Astrocyte of the hippocampus (primary cell): ENCODE measurements around the gene RPTOR.
A peak's percentile ranks its signal among the peaks of the same experiment; 100 is the strongest.

Experiments used
- DNase-seq: peaks from one replicate; pipeline ENCODE4 v3.0.0; 2011; ENCODE audit warnings: low read depth, low spot score

Gene RPTOR

DNA sequence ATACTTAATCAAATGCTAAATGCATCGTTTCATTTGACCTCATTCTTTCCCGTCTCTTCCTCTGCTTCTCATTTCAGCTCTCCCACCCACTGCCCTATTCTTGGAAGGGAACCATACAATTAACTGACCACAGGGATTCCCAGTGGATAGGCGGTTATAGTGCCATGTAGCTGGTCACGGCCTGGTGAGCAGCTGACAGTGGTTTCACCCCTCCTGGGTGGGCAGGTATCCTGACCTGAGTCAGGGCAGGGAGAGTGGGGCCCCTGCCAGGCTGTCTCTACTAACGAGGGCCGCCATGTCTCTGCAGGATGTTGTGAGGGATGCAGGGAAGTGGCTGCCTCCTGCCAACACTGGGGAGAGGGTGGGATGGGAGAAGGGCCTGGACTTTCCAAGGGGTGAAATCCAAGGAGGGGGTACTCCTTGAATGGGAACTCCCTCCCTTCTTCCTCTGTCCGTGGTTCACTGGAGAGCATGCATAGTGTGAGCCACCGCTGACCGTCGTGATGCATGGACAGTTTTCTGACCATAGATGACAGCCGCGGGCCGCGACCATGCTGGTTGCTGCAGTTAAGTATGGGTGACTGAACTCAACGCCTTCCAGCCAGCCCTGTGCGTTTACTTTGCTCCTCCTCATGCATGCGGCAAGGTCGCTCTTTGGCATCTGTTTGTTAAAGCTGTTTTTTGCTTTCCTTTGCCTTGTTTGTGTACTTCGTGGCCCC lies 95.9 kb downstream of the RPTOR start:
- no peak for DNase-seq

DNA sequence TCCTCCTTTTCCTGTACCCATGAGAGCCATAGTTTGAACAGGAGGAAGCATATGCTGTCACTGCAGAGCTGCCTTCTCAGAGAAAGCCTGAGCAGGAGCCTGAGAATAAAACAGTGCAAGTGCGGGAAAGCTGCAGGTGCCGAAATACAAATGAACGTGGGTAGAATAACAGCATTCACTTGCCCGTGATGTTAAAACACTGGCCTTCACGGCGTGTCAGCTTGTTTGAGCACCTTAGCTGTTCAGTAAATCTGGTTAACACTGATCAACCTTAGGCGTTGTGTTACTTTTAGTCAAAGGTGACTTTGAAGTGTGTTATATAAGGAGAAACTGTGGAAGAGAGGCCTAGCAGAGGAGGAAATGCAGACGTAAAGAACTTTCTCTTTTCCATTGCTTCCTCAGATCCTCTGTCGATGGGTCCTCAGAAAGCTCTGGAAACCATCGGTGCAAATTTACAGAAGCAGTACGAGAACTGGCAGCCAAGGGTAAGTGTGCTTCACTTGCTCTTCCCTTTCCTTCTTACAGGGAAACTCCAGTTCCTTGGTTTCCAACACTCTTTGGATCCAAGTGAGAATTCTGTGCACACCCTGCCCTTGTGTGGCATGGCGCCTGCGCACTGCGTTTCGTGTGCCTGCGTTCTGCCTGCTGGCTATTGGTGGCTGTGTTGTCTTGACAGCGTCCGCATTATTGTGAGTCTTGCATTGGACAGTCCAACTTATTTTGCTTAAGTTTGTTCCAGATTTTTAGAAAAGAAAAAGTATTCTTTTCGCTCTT lies 98.9 kb downstream of the RPTOR start:
- DNase-seq: no peak

DNA sequence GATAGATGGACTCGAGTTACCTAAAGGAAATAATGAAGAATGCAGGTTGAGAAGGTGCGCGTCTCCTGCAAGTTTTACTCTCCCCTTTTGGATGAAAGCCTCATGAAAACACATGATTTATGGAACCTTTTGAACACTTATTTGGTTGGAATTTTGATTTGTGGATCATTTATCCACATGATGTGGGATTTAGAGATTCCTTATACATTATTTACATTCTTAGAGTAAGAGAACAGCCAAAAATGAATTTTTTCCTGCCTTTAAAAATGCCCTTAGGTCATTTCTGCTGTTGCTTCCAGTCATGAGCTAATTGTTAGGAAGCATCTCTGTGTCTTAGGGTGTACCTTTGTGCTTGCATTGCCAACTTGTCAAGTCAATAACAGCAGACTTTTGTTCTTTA lies 99.9 kb downstream of the RPTOR start:
- no peak for DNase-seq

DNA sequence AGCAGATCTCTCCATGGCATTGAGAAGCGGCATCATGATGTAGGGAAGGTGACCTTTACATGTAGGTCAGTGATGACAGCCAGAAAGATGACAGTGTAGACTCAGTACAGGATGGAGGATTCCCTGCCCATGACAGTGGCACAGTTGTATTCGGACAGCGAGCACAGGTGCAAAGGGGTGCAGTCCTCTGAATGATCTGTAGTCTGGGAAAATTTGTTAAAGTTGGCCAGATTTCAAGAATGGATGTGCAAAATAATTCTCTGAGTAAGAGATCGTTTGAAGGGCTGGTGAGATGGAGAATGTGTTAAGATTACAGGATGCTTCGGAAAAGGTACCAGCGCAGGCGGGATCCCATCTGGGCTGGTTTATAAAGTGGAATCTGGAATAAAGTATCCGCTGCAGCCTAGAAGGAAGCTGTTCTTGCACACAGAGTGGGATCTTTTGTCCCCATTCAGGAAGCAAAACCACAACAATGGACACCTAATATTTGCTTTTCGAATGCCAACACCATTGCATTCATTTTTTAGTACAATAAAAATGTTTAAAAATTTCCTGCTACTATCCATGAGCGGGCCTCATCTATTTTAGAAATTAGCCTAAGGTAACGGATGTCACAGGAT lies 101.2 kb downstream of the RPTOR start:
- no peak for DNase-seq

DNA sequence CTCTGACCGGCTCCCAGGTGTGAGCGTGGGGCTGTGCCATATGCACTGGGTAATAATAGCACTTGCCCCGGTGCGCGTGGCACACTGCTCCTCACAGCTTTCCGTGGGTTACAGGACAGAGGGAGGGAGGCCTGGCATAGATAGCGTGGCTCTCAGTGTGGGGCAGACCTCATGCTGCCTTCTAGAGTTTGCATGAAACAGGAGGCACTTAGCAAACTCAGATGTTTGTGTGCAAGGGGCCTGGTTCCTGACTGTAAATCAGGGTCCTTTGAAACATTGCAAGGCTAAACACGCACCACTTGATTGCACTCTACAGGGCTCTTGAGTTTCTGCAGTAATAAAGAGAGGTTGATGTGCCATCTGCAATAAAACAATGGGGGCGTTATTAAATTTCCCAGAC lies 101.7 kb downstream of the RPTOR start:
- DNase-seq: no peak

DNA sequence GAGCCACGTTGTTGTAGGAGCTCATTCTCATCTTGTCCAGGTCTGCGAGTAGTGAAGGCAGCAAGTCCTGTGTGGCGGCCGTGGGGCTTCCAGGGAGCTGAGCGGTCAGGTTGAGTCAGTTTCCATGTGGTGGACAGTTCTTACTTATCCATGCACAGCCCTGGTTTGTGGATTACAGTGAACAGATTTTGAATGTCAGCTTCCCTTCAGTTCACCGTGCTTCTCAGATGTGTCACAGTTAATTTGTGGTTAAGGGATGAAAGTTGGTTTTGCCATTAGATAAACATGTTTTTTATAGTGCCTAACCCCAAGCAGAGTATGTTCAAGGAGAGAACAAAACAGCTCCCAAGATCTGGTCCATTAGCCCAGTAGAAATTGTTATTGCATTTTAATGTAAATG lies 103.1 kb downstream of the RPTOR start:
- peak; percentile 91 for DNase-seq

DNA sequence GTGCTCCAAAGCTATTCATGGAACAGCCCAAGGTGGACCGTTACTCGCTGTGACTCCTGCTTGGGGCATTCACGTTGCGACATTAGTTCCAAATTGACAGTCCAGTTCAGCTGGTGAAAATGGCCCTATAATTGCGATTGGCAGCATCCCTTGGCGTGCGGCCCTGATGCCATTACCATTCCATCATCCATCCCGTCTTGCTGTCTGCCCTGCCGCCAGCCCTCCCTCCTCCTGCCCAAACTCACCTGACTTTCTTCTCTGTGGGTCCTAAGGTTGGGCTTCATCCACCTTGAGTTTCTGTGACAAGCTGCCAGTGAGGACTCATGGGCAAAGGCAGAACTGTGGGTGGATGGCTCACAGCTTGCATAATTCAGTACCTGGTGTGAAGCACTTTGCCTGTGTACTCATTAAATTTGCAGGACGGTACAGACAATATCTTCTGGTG lies 104.6 kb downstream of the RPTOR start:
- no peak for DNase-seq

DNA sequence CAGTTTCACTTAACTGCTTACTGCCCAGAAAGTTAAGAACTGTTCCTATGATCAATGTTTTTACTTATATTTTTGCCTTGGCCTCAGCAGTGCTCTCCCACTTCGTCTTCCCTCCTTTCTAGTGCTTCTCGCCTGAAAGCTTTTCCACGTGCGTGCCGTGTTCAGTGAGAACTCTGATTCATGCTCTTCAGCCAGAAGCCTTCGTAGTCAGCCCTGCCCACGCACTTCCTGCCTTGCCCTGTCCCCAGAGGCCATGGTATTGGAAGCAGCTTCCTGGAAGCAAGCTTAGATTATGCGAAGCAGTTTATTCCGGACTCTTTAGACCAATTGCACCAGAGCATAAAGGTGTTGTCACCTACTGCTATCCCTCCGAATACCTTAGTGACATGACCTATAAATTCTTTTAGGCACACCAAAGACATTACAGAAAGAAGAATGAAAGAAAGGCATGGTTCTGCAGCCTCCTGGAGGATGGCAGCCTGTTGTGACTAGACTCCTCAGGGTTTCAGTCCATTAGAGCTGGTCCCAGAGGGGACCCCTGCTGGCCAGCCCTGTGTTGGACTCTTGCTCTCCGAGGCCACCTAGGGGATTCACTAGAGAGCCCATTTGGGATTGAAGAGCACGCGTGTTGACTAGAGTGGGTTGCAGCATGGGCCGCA lies 105.2 kb downstream of the RPTOR start:
- DNase-seq: peak; percentile 42

DNA sequence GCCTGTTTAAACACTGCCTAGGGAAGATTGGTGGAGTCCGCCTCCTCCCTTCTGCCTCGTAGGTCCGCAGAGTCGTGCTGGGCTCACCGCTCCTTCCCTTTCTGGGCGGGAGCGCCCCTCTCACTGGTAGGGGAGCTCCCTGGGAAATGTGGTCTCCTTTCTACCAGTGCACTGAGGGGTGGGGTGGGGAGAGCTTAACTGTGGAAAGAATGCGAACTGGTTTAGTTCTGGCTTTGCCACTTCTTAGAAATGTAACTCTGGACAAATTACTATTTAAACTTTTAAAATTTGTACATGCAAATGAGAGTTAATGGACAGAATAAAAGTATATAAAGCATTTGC lies 105.7 kb downstream of the RPTOR start:
- DNase-seq: no peak

DNA sequence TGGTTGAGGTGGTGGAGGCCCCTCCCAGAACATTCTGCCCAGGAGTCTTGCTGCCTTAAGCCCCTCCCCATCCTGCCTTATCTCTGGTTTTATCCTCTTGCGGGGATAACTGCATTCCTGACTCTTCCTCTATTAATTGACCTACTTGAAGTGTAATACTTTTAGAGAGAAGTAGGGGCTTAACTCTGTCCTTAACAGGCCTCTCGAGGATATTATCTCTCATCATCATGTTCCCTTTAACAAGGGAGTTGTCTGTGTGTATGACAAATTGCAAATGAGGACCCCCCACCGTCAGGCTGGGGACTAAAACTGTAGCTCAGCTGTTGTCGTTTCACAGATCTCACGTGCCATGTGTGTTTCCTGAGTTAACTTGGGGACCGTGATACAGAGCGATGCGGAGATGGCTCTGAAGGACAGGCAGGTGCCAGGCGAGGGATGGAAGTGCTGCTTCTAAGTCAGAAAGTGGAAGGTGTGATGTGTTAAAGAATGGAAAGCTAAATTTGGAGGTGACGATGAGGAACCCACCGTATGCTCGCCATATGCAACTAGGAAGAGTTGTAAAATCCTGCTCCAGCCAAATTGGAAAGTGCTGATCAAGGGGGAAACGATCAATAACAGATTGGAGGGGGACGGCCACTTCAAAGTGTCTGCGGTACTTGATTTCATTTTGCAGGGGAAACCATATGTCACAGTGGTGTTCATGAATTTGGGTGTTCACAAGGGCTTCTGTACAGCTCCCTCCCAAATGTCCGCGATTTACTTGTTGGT lies 106.3 kb downstream of the RPTOR start:
- DNase-seq: no peak

DNA sequence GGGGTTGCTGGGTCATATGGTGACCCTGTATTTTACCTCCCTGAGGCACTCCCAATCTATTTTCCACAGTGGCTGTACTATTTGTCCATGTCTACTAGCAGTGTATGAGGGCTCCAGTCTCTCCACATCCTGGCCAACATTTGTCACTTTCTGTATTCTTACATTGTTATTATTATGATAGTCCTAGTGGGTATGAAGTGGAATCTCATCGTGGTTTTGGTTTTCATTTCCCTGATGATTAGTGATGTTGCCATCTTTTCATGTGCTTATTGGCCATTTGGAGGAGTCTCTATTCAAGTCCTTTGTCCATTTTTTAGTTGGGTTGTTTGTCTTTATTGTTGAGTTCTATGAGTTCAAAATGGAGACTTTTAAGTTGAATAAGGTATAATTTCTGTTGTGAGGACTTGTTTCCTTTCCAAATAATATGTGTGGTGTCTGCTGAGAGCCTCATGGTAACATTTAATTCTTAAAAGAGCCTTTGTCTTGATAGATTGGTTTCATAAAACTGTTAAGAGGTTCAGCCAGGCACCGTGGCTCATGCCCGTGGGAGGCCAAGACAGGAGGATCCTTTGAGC lies 108.2 kb downstream of the RPTOR start:
- no peak for DNase-seq

DNA sequence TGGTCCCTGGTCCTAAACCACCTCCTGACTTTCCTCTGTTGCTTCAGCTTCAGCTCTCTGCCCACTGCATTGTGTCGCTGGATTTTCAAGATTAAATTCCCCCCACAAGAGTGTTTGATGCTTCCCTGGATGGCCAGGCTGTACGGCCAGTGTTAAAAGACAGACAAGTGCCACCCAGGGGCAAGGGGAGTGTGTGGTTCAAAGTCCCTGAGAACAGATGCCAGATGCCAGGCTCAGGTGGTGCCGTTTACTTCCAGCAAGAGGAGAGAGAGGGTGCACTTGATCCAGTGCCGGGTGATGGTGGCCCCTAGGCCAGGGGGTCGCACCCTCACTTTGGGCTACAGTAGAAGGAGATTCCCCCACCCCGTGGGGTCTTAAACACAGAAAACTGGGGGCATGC lies 109.2 kb downstream of the RPTOR start:
- no peak for DNase-seq

DNA sequence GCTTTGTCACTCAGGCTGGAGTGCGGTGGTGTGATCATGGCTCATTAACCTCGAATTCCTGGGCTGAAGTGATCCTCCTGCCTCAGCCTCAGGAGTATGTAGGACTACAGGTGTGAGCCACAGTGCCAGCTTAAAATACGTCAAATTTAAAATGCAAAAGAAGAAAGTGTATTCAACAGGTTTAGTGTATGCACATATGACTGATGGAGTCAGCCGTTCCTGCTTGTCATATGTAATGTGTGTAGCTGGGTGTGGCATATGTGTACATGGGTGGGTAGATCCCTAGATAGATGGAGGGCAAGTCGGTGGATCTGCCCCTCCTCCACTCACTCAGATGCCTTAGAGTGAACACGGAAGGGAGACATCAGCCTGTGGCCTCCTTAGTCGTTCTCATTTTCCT lies 111.0 kb downstream of the RPTOR start:
- no peak for DNase-seq

DNA sequence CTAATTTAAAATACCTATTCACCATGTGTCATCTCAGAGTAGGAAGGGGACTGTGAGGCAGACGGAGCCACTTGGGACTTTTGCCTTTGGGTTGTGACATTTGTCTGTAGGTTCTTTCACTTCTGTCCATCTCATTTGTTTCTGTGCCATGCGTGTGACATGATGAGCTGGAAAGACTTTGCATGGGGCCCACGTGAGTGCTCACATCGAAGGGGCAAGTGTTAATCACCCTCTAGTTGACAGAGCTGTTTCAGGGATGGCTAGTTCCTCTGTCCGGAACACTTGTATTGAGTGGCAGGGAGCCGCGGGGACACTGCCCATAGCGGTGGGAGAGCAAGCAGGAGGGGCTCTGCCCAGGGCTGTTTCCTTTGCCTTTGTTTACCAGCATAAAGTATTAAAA lies 112.0 kb downstream of the RPTOR start:
- DNase-seq: no peak

DNA sequence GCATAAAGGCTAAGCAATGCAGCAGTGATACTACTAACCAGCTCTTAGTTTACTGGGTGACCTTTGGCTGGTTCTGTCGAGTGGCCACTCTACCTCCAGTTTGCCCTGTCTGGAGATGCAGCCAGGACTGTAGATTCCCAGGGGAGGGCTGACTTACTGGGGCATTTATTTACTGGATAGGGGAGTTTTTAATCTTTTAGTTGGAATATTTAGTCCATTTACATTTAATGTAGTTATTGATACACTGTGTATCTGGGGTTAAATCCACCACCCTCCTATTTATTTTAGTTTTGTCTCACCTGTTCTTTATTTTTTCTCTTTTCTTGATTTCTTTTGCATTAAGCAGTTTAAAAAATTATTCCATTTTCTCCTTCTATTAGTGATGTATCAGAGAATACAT lies 112.9 kb downstream of the RPTOR start:
- DNase-seq: no peak

DNA sequence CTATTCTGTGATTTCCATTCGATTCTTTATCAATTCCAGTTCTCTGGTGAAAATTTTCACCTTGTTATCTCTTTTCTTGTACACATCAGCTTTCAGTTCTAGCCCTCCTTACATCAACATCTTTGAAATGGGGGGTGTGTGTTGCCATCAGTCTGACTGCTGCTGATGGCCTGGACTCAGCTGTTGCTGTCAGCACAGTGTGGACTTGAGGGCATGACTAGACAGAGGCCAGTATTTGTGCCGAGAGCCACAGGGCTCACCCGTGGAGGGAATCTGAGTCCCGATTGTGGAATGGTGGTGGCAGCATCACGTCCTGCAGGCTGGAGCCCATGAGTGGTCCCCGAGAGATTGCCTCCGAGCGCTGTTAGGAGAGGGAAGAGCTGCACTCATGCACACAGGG lies 114.2 kb downstream of the RPTOR start:
- DNase-seq: no peak

DNA sequence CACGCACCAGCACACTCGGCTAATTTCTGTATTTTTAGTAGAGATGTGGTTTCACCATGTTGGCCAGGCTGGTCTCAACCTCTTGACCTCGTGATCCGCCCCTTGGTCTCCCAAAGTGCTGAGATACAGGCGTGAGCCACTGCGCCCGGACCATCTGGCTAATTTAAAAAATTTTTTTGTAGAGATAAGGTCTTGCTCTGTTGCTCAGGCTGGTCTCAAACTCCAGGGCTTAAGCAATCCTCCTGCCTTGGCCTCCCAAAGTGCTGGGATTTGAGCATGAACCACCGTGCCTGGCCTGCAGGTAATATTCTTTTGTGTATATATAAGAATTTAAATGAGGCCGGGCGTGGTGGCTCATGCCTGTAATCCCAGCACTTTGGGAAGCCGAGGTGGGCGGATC lies 115.0 kb downstream of the RPTOR start:
- no peak for DNase-seq

DNA sequence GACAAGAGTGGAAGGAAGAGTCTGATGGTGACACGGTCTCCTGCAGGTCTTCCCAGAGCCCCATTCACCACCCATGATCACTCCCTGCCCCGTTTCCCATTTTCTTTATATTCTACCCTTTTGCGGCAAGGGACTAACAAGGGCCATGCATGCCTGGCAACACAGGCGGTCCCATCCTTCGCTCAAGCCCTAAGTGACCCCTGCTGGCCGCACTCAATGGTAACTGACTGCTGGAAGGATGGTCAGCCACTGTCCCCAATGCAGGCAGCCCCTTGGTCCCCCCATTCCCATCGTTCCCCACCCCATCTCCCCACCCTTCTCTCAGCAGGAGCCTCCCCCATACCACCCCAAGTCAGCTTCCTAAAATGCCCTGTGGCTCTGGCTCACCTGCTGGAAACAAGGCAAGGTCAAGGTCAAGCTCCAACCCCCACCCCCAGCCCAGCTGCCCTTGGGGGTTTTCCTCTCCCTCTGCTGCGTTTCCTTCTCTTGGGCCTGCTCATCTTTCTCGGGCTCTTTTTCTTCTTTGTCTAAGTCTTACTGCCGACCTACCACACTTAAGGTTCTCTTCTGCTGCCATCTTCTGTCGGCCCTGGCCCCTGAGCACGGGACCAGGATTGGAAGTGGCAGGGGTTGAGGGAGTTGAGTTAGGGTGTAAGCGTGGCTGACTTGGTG lies 116.0 kb downstream of the RPTOR start:
- no peak for DNase-seq

DNA sequence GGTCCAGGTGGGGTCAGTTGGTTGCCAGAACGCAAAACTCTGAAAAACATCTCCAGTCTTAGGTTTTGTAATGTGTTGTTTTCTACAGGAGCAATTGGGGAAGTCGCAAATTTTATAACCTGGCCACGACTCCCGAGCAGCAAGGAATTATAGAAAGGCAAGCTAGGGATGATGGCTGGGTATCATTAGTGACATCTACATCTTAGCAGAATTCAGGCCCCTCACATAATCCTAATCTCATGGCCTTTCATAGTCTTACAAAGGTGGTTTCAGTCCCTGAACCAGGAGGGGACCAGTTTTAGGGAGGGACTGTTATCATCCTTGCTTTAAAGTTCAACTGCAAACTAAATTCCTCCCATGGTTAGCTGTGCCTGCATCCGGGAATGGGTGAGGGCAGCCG lies 117.9 kb downstream of the RPTOR start:
- no peak for DNase-seq

DNA sequence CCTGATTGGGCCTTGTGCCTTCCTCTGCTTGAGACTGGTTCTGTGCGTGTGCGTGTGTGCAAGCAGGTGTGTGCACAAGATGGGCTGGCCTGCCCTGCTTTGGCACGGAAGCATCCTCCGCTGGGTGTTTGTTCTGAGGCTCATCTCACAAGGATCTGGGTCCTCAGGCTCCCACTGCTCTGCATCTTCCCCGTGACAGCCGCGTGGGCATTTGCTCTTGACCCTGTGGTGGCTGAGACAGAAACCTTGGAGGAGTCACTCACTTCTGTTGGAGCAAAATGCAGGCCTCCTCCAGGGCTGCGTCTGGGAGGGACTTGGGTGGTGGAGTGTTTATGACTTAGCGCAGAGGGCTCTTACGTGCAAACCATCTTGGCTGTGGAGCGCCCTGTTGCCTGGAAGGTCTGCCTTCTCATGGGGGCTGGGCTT lies 119.2 kb downstream of the RPTOR start:
- DNase-seq: no peak
